Mucosa of descending colon (tissue), 3 donors: ENCODE measurements around the gene CCDC97. TPM values are rescaled to one million over a fixed set of nuclear protein-coding genes. Genes with fewer than 3 reads are reported as not detected.

ENCODE experiments used
- ATAC-seq: fragments of 200-7000 bp; cut with Tn5 transposase; one replicate; pipeline ENCODE4 v1.9.1; 2020; ENCODE audit warnings: mild to moderate bottlenecking, moderate library complexity
- DNase-seq, 3 donors: peaks; one replicate each; pipeline ENCODE4 v3.0.0-alpha.2; 2020
- H3K36me3 ChIP-seq: fragments of 200-600 bp; one replicate; pipeline ENCODE4 v1.8.0; 2021; ENCODE audit warnings: low read depth, mild to moderate bottlenecking
- H3K4me1 ChIP-seq: fragments of 200-600 bp; one replicate; pipeline ENCODE4 v1.8.0; 2021; ENCODE audit warnings: low read depth, mild to moderate bottlenecking
- H3K4me3 ChIP-seq: fragments of 200-600 bp; one replicate; pipeline ENCODE4 v1.8.0; 2021; ENCODE audit warnings: mild to moderate bottlenecking
- H3K9me3 ChIP-seq: fragments of 200-600 bp; one replicate; pipeline ENCODE4 v1.8.0; 2021; ENCODE audit warnings: mild to moderate bottlenecking
- intact Hi-C, 2 donors: fragments of 100-400 bp; cut with DNase I in 1 of 2; cut with micrococcal nuclease in 1 of 2; formaldehyde crosslinking; loops; one replicate each; pipeline versions ENCODE4 v1.11.0 to v1.11.1; 2022; cut with DNase I, micrococcal nuclease
- total RNA-seq, 3 donors: library from RNA; stranded (reverse); fragmentation: NEBNext Ultra II Directional in 2 of 3; extraction: Animal tissue kit (Norgen Biotek cat#: 25700) in 2 of 3; gene quantifications; one replicate each; pipeline versions ENCODE4 v1.2.1 to v1.2.4, GENCODE V29; 2021 to 2023
- TF ChIP-seq, protein P1 (sequence below): fragments of 200-600 bp; IDR thresholded peaks from one replicate; pipeline ENCODE4 v1.8.0; 2022; ENCODE audit warnings: antibody characterized with exemption, mild to moderate bottlenecking
- donor health status: DM: no; HTN: no; CAD: no; lungs with moderate emphysema.
- donor health status: DM: no; HTN: no; CAD: no.
- donor health status: DM: no; HTN: yes; CAD: no.

The CCDC97 gene
- total RNA-seq, 3 donors from 2014 or later = 26.2 to 29.6 (median 27.0) TPM

DNA sequence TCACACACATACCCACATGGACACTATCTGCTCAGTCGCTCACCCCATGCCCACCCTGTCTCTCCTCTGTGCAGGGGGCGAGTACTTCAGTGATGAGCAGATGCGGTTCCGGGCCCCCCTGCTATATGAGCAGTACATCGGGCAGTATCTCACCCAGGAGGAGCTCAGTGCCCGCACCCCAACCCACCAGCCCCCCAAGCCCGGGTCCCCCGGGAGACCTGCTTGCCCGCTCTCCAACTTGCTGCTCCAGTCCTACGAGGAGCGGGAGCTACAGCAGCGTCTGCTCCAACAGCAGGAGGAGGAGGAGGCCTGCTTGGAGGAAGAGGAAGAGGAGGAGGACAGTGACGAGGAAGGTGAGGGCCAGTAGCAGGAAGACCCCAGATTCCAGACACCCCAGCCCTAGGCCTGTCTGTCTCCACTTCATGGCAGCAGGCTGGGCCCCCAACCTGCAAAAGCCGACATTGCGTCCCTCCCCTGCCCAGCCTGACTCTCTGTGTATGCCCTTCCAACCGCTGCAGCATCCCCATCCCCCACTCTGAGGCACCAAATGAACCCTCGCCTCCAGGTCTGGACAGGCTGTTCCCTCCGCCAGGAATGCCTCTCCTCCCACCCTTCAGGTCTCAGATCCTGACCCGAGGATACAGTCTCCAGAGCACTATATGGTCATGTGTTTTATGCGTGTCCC, 9.7 kb downstream of the CCDC97 start:
- peaks cover 9% of the 10 kb centered on the region for H3K36me3 ChIP-seq
- no peaks in the 10 kb centered on the region for H3K9me3 ChIP-seq
- intact Hi-C loops = no loop called here
- DNase-seq (peak in 1 of 3 donors; percentile 31), ATAC-seq (no peak)
- TF ChIP-seq, protein P1, sequence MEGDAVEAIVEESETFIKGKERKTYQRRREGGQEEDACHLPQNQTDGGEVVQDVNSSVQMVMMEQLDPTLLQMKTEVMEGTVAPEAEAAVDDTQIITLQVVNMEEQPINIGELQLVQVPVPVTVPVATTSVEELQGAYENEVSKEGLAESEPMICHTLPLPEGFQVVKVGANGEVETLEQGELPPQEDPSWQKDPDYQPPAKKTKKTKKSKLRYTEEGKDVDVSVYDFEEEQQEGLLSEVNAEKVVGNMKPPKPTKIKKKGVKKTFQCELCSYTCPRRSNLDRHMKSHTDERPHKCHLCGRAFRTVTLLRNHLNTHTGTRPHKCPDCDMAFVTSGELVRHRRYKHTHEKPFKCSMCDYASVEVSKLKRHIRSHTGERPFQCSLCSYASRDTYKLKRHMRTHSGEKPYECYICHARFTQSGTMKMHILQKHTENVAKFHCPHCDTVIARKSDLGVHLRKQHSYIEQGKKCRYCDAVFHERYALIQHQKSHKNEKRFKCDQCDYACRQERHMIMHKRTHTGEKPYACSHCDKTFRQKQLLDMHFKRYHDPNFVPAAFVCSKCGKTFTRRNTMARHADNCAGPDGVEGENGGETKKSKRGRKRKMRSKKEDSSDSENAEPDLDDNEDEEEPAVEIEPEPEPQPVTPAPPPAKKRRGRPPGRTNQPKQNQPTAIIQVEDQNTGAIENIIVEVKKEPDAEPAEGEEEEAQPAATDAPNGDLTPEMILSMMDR = no peak
- H3K4me1 ChIP-seq = peaks cover 10% of the 10 kb centered on the region
- H3K4me3 ChIP-seq = no peak overlapping the region

DNA sequence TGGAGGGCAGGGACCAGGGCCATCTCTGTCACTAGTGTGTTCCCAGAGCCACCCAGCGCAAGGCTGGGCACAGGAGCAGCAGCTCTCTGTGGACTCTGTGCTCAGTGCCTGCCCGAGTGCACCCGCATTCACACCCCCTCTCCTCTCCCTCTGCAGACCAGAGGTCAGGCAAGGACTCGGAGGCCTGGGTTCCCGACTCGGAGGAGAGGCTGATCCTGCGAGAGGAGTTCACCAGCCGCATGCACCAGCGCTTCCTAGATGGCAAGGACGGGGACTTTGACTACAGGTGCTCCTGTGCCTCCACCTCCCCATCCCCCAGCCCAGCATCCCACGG, 10.2 kb downstream of the CCDC97 start:
- peak in 1 of 3 donors; percentile 50 for DNase-seq
- intact Hi-C loops = no loop called here
- Histone ChIP-seq H3K4me3 (no peak overlapping the region), H3K4me1 (peaks cover 14% of the 10 kb centered on the region), H3K9me3 (no peaks in the 10 kb centered on the region), H3K36me3 (peaks cover 9% of the 10 kb centered on the region)
- ATAC-seq = no peak
- TF ChIP-seq, protein P1 = no peak

GRCh38 chr19:41320568-41320967, 10.6 kb downstream of the CCDC97 start:
- TF ChIP-seq, protein P1 = no peak
- Histone ChIP-seq H3K4me1 (peaks cover 15% of the 10 kb centered on the region), H3K36me3 (peaks cover 9% of the 10 kb centered on the region), H3K4me3 (no peak overlapping the region), H3K9me3 (no peaks in the 10 kb centered on the region)
- ATAC-seq (no peak), DNase-seq (no peak)
- intact Hi-C loops = no loop called here

GRCh38 chr19:41321204-41321599, 11.2 kb downstream of the CCDC97 start:
- H3K4me3 ChIP-seq = no peak overlapping the region
- DNase-seq (no peak), ATAC-seq (no peak)
- TF ChIP-seq, protein P1 = no peak
- H3K36me3 ChIP-seq = peaks cover 8% of the 10 kb centered on the region
- intact Hi-C loops = no loop called here
- no peaks in the 10 kb centered on the region for H3K9me3 ChIP-seq
- H3K4me1 ChIP-seq = peaks cover 22% of the 10 kb centered on the region

GRCh38 chr19:41321600-41322270, 11.8 kb downstream of the CCDC97 start:
- H3K36me3 ChIP-seq = peaks cover 3% of the 10 kb centered on the region

More at GRCh38 chr19:41321600-41322270, 11.8 kb downstream of the CCDC97 start:
- DNase-seq = no peak
- ATAC-seq = peak; percentile 3
- TF ChIP-seq, protein P1 = peak; percentile 18
- no peaks in the 10 kb centered on the region for H3K9me3 ChIP-seq
- peaks cover 23% of the 10 kb centered on the region for H3K4me1 ChIP-seq
- intact Hi-C loops = no loop called here
- H3K4me3 ChIP-seq = no peak overlapping the region
